ENCODE results near the gene ATXN3L.

DNA sequence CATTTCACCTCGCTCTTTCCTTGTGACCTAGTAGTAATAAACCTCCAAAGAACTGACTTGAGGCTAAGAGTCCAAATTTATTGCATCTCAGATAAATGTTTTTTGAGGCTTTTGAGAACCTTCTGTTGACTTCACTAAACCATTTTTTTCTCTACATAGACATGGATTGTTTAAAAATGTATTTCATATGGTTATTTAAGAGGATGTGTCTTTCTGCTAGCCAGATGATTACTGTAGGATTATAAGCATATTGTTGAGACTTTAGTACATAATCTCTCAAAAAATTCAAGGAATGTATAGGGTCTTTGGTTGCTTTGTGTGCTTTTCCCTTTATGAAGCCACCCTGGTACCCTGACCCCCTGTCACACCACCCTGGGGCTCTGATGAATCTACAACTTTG is 44.8 kb downstream of the ATXN3L start:
- TF ChIP-seq, protein P1, sequence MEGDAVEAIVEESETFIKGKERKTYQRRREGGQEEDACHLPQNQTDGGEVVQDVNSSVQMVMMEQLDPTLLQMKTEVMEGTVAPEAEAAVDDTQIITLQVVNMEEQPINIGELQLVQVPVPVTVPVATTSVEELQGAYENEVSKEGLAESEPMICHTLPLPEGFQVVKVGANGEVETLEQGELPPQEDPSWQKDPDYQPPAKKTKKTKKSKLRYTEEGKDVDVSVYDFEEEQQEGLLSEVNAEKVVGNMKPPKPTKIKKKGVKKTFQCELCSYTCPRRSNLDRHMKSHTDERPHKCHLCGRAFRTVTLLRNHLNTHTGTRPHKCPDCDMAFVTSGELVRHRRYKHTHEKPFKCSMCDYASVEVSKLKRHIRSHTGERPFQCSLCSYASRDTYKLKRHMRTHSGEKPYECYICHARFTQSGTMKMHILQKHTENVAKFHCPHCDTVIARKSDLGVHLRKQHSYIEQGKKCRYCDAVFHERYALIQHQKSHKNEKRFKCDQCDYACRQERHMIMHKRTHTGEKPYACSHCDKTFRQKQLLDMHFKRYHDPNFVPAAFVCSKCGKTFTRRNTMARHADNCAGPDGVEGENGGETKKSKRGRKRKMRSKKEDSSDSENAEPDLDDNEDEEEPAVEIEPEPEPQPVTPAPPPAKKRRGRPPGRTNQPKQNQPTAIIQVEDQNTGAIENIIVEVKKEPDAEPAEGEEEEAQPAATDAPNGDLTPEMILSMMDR (IDR thresholded peaks at IDR 0.05; ENCODE audit: low read depth, low read length, missing input control): no peak
- TF ChIP-seq RAD21 (IDR thresholded peaks at IDR 0.05) (no peak), EGR1 (IDR thresholded peaks at IDR 0.05; ENCODE audit: low read depth in 2 of 2) (no peak), JUND (IDR thresholded peaks at IDR 0.05) (no peak), YY1 (IDR thresholded peaks at IDR 0.05) (no peak), HNF4G (IDR thresholded peaks at IDR 0.05) (no peak), FOXA1 (IDR thresholded peaks at IDR 0.05) (no peak), RXRA (IDR thresholded peaks at IDR 0.05) (no peak), NR2F2 (IDR thresholded peaks at IDR 0.05) (no peak)
- TF ChIP-seq, protein P2, sequence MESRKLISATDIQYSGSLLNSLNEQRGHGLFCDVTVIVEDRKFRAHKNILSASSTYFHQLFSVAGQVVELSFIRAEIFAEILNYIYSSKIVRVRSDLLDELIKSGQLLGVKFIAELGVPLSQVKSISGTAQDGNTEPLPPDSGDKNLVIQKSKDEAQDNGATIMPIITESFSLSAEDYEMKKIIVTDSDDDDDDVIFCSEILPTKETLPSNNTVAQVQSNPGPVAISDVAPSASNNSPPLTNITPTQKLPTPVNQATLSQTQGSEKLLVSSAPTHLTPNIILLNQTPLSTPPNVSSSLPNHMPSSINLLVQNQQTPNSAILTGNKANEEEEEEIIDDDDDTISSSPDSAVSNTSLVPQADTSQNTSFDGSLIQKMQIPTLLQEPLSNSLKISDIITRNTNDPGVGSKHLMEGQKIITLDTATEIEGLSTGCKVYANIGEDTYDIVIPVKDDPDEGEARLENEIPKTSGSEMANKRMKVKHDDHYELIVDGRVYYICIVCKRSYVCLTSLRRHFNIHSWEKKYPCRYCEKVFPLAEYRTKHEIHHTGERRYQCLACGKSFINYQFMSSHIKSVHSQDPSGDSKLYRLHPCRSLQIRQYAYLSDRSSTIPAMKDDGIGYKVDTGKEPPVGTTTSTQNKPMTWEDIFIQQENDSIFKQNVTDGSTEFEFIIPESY (IDR thresholded peaks at IDR 0.05): no peak
- TF ChIP-seq, protein P3, sequence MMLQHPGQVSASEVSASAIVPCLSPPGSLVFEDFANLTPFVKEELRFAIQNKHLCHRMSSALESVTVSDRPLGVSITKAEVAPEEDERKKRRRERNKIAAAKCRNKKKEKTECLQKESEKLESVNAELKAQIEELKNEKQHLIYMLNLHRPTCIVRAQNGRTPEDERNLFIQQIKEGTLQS (IDR thresholded peaks at IDR 0.05): no peak
- TF ChIP-seq, protein P4, sequence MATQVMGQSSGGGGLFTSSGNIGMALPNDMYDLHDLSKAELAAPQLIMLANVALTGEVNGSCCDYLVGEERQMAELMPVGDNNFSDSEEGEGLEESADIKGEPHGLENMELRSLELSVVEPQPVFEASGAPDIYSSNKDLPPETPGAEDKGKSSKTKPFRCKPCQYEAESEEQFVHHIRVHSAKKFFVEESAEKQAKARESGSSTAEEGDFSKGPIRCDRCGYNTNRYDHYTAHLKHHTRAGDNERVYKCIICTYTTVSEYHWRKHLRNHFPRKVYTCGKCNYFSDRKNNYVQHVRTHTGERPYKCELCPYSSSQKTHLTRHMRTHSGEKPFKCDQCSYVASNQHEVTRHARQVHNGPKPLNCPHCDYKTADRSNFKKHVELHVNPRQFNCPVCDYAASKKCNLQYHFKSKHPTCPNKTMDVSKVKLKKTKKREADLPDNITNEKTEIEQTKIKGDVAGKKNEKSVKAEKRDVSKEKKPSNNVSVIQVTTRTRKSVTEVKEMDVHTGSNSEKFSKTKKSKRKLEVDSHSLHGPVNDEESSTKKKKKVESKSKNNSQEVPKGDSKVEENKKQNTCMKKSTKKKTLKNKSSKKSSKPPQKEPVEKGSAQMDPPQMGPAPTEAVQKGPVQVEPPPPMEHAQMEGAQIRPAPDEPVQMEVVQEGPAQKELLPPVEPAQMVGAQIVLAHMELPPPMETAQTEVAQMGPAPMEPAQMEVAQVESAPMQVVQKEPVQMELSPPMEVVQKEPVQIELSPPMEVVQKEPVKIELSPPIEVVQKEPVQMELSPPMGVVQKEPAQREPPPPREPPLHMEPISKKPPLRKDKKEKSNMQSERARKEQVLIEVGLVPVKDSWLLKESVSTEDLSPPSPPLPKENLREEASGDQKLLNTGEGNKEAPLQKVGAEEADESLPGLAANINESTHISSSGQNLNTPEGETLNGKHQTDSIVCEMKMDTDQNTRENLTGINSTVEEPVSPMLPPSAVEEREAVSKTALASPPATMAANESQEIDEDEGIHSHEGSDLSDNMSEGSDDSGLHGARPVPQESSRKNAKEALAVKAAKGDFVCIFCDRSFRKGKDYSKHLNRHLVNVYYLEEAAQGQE (IDR thresholded peaks at IDR 0.05): no peak
- TF ChIP-seq, protein P5, sequence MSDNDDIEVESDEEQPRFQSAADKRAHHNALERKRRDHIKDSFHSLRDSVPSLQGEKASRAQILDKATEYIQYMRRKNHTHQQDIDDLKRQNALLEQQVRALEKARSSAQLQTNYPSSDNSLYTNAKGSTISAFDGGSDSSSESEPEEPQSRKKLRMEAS (IDR thresholded peaks at IDR 0.05): no peak

Measured in liver (tissue), 3 donors.